ENCODE results near the gene HPCAL1. TPM values are rescaled to one million over a fixed set of nuclear protein-coding genes. Genes with fewer than 3 reads are reported as not detected.

HPCAL1 gene
- total and polyA plus RNA-seq, 8 donors, result 58.1 to 108 (median 72.1) TPM

DNA sequence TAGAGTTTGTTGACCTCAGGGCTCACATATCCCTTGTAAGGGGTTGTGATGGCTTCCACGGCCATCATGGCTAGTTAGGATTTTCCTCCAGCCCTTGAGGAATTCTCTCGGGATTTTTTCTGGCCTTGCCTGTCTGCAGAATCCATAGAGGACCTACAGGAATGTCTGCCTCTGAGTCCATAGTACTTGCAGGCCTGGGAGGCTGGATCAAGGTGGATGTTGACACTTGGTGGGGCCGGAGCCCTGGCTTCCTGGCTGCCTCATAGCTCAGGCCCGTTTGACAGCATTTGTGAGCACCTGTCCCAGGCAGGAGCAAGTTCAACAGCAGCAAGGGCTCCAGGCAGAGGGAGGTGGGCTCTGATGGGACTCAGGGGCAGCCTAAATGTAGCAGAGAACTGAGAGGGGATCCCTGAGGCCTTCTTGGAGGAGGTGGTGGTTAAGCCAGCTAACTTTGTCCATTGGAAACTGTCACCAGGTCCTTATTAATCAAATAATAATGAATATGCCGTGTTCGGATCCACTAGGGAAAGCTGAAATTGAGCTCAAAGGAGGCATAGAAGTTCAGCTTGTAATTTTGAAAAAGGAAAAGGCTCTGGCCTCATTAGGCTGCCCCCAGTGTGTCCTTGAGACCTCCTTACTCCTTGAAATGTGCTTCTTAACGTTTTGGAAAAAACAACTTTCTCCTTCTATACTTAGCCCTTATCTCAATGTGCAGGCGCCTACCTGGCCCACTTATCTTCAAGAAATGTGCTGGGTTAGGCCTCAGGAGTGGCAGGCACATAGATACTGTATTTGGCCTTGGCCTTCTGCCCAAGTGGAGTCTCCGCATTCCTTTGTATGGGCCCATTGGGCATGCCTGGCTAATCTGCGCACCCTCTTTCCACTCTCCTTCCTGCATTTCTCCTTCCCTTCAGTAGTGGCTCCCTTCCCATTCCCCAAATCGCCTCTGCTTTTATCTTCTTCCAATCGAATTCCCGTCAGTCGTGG lies 66.9 kb downstream of the HPCAL1 start:
- Histone ChIP-seq H3K9me3 (no peaks in the 10 kb centered on the region), H3K27ac (peak overlapping the region; percentile 70 to 78), H3K4me1 (peaks cover 18 to 37% of the 10 kb centered on the region in 2 donors), H3K27me3 (no peaks in the 10 kb centered on the region), H3K36me3 (peaks cover 0 to 12% of the 10 kb centered on the region in 2 donors), H3K4me3 (no peak overlapping the region)
- TF ChIP-seq, protein P1, sequence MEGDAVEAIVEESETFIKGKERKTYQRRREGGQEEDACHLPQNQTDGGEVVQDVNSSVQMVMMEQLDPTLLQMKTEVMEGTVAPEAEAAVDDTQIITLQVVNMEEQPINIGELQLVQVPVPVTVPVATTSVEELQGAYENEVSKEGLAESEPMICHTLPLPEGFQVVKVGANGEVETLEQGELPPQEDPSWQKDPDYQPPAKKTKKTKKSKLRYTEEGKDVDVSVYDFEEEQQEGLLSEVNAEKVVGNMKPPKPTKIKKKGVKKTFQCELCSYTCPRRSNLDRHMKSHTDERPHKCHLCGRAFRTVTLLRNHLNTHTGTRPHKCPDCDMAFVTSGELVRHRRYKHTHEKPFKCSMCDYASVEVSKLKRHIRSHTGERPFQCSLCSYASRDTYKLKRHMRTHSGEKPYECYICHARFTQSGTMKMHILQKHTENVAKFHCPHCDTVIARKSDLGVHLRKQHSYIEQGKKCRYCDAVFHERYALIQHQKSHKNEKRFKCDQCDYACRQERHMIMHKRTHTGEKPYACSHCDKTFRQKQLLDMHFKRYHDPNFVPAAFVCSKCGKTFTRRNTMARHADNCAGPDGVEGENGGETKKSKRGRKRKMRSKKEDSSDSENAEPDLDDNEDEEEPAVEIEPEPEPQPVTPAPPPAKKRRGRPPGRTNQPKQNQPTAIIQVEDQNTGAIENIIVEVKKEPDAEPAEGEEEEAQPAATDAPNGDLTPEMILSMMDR (IDR thresholded peaks at IDR 0.05), result no peak
- intact Hi-C loops (cut with DNase I), result no loop called here
- peak in 3 of 4 donors; percentile 70 to 73 (median 71) for DNase-seq
- ATAC-seq, result peak; percentile 81

DNA sequence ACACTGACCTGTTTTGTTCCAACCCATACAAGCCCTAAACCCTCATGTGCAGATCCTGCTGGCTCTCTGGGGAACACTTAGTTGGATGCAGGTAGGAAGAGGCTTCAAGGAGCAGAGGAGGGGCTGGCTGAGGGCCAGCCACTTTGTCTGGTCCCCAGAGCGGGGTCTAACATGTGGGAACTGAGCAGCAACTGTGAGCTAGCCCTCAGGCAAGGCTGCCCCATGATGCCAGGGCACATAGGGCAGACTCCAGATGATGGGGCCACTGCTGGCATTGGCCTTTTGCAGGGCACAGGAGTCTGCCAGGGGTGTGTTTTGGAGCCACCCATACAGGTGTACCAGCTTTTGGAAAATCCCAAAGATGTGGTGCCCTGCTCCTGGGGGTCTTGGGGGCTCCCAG lies 67.7 kb downstream of the HPCAL1 start:
- H3K27me3 ChIP-seq, result no peaks in the 10 kb centered on the region
- no peaks in the 10 kb centered on the region for H3K9me3 ChIP-seq
- no peak for ATAC-seq
- intact Hi-C loops (cut with DNase I), result no loop called here
- H3K27ac ChIP-seq, result peak overlapping the region; percentile 29 to 70
- H3K4me1 ChIP-seq, result peaks cover 18 to 42% of the 10 kb centered on the region in 2 donors
- H3K36me3 ChIP-seq, result peaks cover 0 to 15% of the 10 kb centered on the region in 2 donors
- TF ChIP-seq, protein P1 (IDR thresholded peaks at IDR 0.05), result no peak
- DNase-seq, result peak in 1 of 4 donors; percentile 35
- H3K4me3 ChIP-seq, result no peak overlapping the region

DNA sequence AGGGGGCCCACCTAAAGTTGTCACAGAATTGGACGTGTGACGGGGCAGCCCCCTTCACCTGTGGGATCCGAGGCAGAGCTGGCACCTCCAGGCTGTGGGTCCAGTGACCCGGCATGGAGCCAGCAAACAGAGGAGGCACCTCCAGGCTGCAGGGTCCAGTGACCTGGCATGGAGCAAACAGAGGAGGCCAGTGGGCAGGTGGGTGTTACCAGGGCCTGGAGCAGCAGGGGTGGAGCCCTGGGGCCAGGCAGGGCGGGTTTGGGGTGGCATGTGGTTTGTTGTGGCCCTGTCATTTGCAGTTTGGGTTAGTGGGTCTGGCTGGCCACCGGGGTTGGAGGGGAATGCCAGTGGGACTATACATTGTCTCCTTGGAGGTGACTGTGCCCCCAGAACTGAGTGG lies 68.2 kb downstream of the HPCAL1 start:
- Histone ChIP-seq H3K4me1 (peaks cover 18 to 42% of the 10 kb centered on the region in 2 donors), H3K9me3 (no peaks in the 10 kb centered on the region), H3K4me3 (no peak overlapping the region), H3K27me3 (no peaks in the 10 kb centered on the region), H3K36me3 (peaks cover 0 to 15% of the 10 kb centered on the region in 2 donors), H3K27ac (no peak overlapping the region)
- DNase-seq, result peak in 1 of 4 donors; percentile 65
- TF ChIP-seq, protein P1 (IDR thresholded peaks at IDR 0.05), result no peak
- peak; percentile 4 for ATAC-seq
- intact Hi-C loops (cut with DNase I), result no loop called here

DNA sequence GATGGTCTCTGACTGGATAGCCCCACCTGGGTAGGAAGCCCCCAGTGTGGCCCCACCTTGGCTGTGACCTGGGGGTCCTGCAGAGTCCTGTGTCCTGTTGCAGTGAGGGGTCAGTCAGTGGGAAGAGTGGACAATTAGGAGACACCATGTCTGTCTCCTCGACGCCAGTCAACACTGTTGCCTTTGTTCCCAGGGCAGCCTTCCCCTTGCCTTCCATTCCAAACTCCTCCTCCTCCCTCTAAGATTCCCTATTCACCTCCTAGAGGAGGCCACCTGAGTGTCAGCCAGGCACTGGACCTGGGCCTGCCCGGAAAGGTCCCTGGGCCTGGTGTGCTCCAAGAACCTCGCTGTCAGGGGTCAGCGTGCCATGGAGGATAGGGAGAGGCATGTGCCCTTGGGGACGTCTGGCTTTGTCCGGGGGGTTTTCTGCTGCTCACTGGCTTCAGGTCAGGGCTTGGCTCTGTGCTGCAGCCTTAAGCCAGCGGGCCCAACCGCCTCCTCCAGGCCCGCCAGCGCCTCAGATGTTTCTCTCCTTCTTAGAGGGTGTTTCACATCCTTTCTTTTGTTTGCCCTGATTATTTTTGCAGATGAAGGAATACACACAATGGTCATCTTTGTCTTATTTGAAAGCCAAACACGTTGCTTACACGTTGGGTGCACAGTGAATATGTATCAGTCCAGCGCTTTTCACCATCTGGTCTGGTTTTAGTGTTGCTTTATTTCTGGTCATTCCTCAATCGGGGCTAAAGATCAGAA lies 68.9 kb downstream of the HPCAL1 start:
- peaks cover 0 to 15% of the 10 kb centered on the region in 2 donors for H3K36me3 ChIP-seq
- TF ChIP-seq, protein P1 (IDR thresholded peaks at IDR 0.05), result no peak
- intact Hi-C loops (cut with DNase I), result no loop called here
- no peak overlapping the region for H3K4me3 ChIP-seq
- DNase-seq (peak in 1 of 4 donors; percentile 50), ATAC-seq (no peak)
- peaks cover 18 to 36% of the 10 kb centered on the region in 2 donors for H3K4me1 ChIP-seq
- no peak overlapping the region for H3K27ac ChIP-seq
- H3K9me3 ChIP-seq, result no peaks in the 10 kb centered on the region
- no peaks in the 10 kb centered on the region for H3K27me3 ChIP-seq

Data from left lung (tissue), 10 donors.